Body of pancreas (tissue), 4 donors: ENCODE measurements around the gene GALNT3. TPM values are rescaled to one million over a fixed set of nuclear protein-coding genes. Genes with fewer than 3 reads are reported as not detected.
A peak's percentile ranks its signal among the peaks of the same experiment; 100 is the strongest.

Source experiments
- ATAC-seq: fragments of 150-250 bp; one replicate; pipeline ENCODE4 v1.9.1; 2016
- DNase-seq, 4 donors: peaks; one replicate each; pipeline ENCODE4 v3.0.0-alpha.2; 2019
- H3K27ac ChIP-seq, 4 donors: fragments of 200-600 bp; sonication (generic); 1 replicate in 3 of 4; 2 replicates in 1 of 4; pipeline versions ENCODE4 v1.5.1 to v1.6.1; 2016 to 2019; ENCODE audit warnings: mild to moderate bottlenecking in 1 of 4, mixed read lengths in 1 of 4, moderate library complexity in 1 of 4
- H3K27me3 ChIP-seq, 2 donors: fragments of 200-600 bp; sonication (generic); one replicate each; pipeline ENCODE4 v1.6.0; 2016; ENCODE audit warnings: mild to moderate bottlenecking in 1 of 2
- H3K36me3 ChIP-seq, 2 donors: fragments of 200-600 bp; sonication (generic); replicated peaks in 1 of 2; 2 replicates each; pipeline ENCODE4 v1.5.1; 2016; ENCODE audit warnings: low read depth in 2 of 2; ENCODE audit not compliant: insufficient read depth in 1 of 2
- H3K4me1 ChIP-seq: fragments of 200-600 bp; sonication (generic); one replicate; pipeline ENCODE4 v1.6.0; 2016
- H3K4me3 ChIP-seq, 2 donors: fragments of 200-600 bp; sonication (generic); 1 replicate in 1 of 2; 2 replicates in 1 of 2; pipeline ENCODE4 v1.5.1; 2016 to 2019
- H3K9me3 ChIP-seq, 3 donors: fragments of 200-600 bp; sonication (generic); 1 replicate in 2 of 3; 2 replicates in 1 of 3; pipeline ENCODE4 v1.5.1; 2016
- POLR2A ChIP-seq, 3 donors: fragments of 450-650 bp; IDR thresholded peaks; one replicate each; pipeline ENCODE4 v1.6.1; 2016; ENCODE audit warnings: antibody characterized with exemption in 3 of 3, mild to moderate bottlenecking in 2 of 3
- WGBS, 2 donors: methylation state at CpG; one replicate each; pipeline ENCODE4 v1.1.5; 2017; 5-methylcytosine and 5-hydroxymethylcytosine counted together
- intact Hi-C: fragments of 100-400 bp; cut with DNase I; formaldehyde crosslinking; loops from one replicate; pipeline ENCODE4 v1.15.1; 2023
- total RNA-seq, 2 donors: library from RNA; depleted of rRNA; stranded (reverse); fragments of >200 nt; gene quantifications; one replicate each; pipeline ENCODE4 v1.1.0, GENCODE V29; 2016
- TF ChIP-seq, protein P1 (sequence below), 7 experiments: fragments of 450-650 bp in 4 of 7; fragments of 200-600 bp in 3 of 7; sonication (generic) in 3 of 7; IDR thresholded peaks; one replicate each; pipeline ENCODE4 v1.5.1; 2016 to 2019; ENCODE audit warnings: antibody characterized with exemption in 7 of 7

GALNT3 gene
- 10 to 100 TPM; 29.7 to 64.9 TPM for total RNA-seq

DNA sequence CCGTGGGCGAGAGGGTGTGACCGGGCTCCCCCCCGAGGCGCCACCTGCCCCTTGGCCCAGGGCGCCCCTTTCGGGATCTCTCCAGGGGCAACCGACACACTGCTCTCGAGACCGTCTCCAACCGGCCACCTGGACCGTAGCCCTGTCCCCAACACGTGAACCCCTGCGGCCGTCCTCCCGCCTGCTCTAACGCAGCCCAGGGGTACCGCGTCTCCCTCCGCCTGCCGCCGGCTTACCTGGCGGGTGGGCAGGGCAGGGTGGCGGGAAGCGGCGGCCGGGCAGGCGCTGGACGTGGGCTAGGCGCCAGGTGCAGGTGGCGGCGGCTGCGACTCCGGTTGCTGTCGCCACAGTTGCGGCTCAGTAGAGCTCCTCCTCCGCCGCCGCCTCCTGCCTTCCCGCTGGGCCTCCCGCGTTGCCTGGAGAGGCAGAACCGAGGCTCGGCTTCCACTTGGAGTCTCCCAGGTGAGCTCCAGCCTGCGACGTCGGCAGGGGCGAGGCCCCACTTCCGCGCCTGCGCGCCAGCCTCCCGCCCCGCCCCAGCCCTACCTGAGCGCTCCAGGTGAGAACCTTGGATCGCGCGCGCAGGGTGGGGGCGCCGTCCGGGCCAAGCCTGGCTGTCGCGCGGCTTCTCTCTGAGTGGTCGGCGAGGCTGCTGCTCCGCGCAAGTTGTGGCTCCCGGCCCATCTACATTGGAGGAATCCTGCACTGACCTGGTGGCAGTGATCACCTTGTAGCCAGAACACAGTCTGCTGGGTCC is at the start of gene GALNT3:
TSS of gene GALNT3 (minus strand) at position 469 of the 757 bp plus-strand sequence. CDS start 23,547 bp downstream, outside the sequence.
- ATAC-seq (peak; percentile 93), DNase-seq (peak; percentile 96 to 98 (median 98))
- H3K4me3 ChIP-seq, result peak within 1 kb of the TSS; percentile 48 to 74
- no peaks in the 10 kb centered on the region for H3K36me3 ChIP-seq
- intact Hi-C loops, result no loop called here
- peak within 1 kb of the TSS; percentile 94 to 99 (median 98) for H3K27ac ChIP-seq
- TF ChIP-seq, protein P1, sequence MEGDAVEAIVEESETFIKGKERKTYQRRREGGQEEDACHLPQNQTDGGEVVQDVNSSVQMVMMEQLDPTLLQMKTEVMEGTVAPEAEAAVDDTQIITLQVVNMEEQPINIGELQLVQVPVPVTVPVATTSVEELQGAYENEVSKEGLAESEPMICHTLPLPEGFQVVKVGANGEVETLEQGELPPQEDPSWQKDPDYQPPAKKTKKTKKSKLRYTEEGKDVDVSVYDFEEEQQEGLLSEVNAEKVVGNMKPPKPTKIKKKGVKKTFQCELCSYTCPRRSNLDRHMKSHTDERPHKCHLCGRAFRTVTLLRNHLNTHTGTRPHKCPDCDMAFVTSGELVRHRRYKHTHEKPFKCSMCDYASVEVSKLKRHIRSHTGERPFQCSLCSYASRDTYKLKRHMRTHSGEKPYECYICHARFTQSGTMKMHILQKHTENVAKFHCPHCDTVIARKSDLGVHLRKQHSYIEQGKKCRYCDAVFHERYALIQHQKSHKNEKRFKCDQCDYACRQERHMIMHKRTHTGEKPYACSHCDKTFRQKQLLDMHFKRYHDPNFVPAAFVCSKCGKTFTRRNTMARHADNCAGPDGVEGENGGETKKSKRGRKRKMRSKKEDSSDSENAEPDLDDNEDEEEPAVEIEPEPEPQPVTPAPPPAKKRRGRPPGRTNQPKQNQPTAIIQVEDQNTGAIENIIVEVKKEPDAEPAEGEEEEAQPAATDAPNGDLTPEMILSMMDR (IDR thresholded peaks at IDR 0.05), result no peak
- TF ChIP-seq POLR2A (IDR thresholded peaks at IDR 0.05), result peak; percentile 96 to 97 (median 97)
- 0% methylated on average over 65 of the region's 70 CpGs; no CpG with 5 or more reads in 1 of the 2 donors for WGBS, 2 donors
- H3K9me3 ChIP-seq, result no peaks in the 10 kb centered on the region
- H3K4me1 ChIP-seq, result peaks cover 42% of the 10 kb centered on the region
- no peaks in the 10 kb centered on the region for H3K27me3 ChIP-seq

DNA sequence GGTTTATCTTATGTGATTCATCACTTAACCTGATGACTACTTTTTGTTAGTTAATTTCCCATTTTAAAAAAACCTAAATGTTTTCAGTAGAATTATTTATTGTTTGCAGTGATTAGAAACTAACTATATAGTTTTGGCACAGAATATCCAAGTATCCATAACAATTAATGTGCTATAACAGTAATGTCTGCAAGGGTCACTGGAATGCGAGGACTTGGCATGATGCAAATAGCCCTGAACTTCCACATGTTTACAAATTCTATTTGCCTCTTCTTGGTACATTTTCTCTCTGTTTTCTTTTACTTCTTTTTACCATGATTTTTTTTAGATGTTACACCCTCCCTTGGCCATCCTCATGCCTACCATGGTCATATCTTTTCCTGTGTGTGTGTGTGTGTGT is 49.3 kb upstream of the GALNT3 start:
- no peaks in the 10 kb centered on the region for H3K9me3 ChIP-seq
- 93 to 96% methylated on average over 1 of the region's 1 CpG for WGBS, 2 donors
- no peak for DNase-seq
- H3K27me3 ChIP-seq, result no peaks in the 10 kb centered on the region
- H3K36me3 ChIP-seq, result no peaks in the 10 kb centered on the region
- TF ChIP-seq, protein P1 (IDR thresholded peaks at IDR 0.05), result no peak
- TF ChIP-seq POLR2A (IDR thresholded peaks at IDR 0.05), result no peak
- no peaks in the 10 kb centered on the region for H3K4me1 ChIP-seq
- H3K4me3 ChIP-seq, result no peak overlapping the region
- H3K27ac ChIP-seq, result no peak overlapping the region
- ATAC-seq, result no peak
- intact Hi-C loops, result no loop called here

DNA sequence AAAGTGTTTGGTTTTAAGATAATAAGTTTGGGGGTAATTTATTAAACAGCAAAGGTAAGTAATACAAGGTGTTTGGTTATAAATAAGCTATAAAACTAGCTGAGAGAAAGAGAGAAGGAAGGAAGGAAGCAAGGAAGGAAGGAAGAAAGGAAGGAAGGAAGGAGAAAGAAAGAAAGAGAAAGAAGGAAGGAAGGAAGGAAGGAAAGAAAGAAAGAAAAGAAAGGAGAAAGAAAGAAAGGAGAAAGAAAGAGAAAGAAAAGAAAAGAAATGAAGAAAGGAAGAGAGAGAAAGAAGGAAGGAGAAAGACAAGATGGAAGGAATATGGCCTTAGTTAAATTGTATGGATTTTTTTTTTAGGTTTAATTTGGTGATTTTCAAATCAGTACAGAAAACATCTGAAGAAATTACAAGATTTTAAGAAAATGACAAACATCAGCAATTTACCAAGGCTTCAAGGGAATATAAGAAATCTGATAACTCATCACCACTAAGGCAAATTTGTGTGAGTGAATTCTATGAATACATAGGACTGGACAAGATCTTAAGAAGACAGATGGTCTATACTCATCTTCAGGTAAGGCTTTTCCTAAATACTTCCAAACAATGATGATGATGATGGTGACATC is 46.4 kb upstream of the GALNT3 start:
- no peak for TF ChIP-seq POLR2A (IDR thresholded peaks at IDR 0.05)
- TF ChIP-seq, protein P1 (IDR thresholded peaks at IDR 0.05), result no peak
- H3K4me3 ChIP-seq, result no peak overlapping the region
- DNase-seq (no peak), ATAC-seq (no peak)
- no peaks in the 10 kb centered on the region for H3K9me3 ChIP-seq
- intact Hi-C loops, result no loop called here
- H3K4me1 ChIP-seq, result no peaks in the 10 kb centered on the region
- no peak overlapping the region for H3K27ac ChIP-seq
- no peaks in the 10 kb centered on the region for H3K36me3 ChIP-seq
- H3K27me3 ChIP-seq, result no peaks in the 10 kb centered on the region

DNA sequence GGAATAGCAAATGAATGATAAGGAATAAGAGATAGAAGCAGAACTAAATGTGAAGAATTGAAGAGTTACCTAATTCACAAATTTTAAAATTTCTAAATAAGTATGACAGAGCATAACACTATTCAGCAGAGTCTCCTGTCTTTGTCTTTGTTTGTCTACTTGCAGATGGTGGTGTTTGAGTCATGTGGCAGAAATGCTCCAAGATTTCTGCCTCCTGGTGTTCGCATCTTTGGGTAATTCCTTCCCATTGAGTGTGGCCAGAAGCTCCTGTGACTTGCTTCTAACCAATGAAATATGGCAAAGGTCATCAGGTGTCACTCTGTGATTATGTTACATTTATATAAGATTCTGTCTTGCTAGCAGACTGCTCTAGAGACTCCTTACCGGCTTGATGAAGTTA is 45.6 kb upstream of the GALNT3 start:
- DNase-seq, result no peak
- Histone ChIP-seq H3K36me3 (no peaks in the 10 kb centered on the region), H3K27me3 (no peaks in the 10 kb centered on the region), H3K4me1 (no peaks in the 10 kb centered on the region), H3K27ac (no peak overlapping the region), H3K4me3 (no peak overlapping the region), H3K9me3 (no peaks in the 10 kb centered on the region)
- intact Hi-C loops, result no loop called here
- TF ChIP-seq, protein P1 (IDR thresholded peaks at IDR 0.05), result no peak
- TF ChIP-seq POLR2A (IDR thresholded peaks at IDR 0.05), result no peak
- ATAC-seq, result no peak
- 88 to 93% methylated on average over 2 of the region's 2 CpGs for WGBS, 2 donors
